Kidney epithelial cell (primary cell): ENCODE measurements around the gene TEX2. TPM values are rescaled to one million over a fixed set of nuclear protein-coding genes. Genes with fewer than 3 reads are reported as not detected.

Experiments used
- DNase-seq: peaks from one replicate; pipeline ENCODE4 v3.0.0-alpha.2; 2010; ENCODE audit warnings: low read depth
- H3K27me3 ChIP-seq: 2 replicates; pipeline ENCODE4 v1.6.0; 2011; ENCODE audit warnings: low read length; ENCODE audit not compliant: control insufficient read depth, insufficient read depth
- H3K36me3 ChIP-seq: 2 replicates; pipeline ENCODE4 v1.5.1; 2011; ENCODE audit warnings: low read length; ENCODE audit not compliant: control insufficient read depth, insufficient read depth
- H3K4me3 ChIP-seq: 2 replicates; pipeline ENCODE4 v1.5.1; 2011; ENCODE audit warnings: low read depth, mild to moderate bottlenecking, control low read depth, low read length
- CTCF ChIP-seq: IDR thresholded peaks from 2 replicates; pipeline ENCODE4 v1.5.1; 2011; ENCODE audit warnings: mild to moderate bottlenecking, moderate library complexity, low read length, control low read depth, inconsistent platforms; ENCODE audit not compliant: insufficient read depth, poor library complexity, severe bottlenecking
- total RNA-seq: library from RNA; depleted of rRNA; stranded (reverse); fragments of >200 nt; gene quantifications from 2 replicates; pipeline ENCODE4 v1.2.3, GENCODE V29; 2015

Gene TEX2
- total RNA-seq, 1 donor from 2014 or later = 16.5 TPM

- no peaks in the 10 kb centered on the region for H3K36me3 ChIP-seq
- no peaks in the 10 kb centered on the region for H3K27me3 ChIP-seq
- no peak for DNase-seq
- no peak for TF ChIP-seq CTCF
- no peak overlapping the region for H3K4me3 ChIP-seq
Observed at GRCh38 chr17:64148699-64149098, 114.4 kb downstream of the TEX2 start.

- Histone ChIP-seq H3K27me3 (no peaks in the 10 kb centered on the region), H3K4me3 (no peak overlapping the region), H3K36me3 (no peaks in the 10 kb centered on the region)
- DNase-seq = no peak
- no peak for TF ChIP-seq CTCF
Observed at GRCh38 chr17:64148017-64148631, 114.9 kb downstream of the TEX2 start.

GRCh38 chr17:64147110-64148016 lies 115.7 kb downstream of the TEX2 start:
- Histone ChIP-seq H3K36me3 (no peaks in the 10 kb centered on the region), H3K4me3 (peak overlapping the region; percentile 91), H3K27me3 (no peaks in the 10 kb centered on the region)
- no peak for TF ChIP-seq CTCF
- DNase-seq = no peak

GRCh38 chr17:64146418-64147109 lies 116.5 kb downstream of the TEX2 start:
- H3K4me3 ChIP-seq = peak overlapping the region; percentile 91
- H3K36me3 ChIP-seq = no peaks in the 10 kb centered on the region
- no peaks in the 10 kb centered on the region for H3K27me3 ChIP-seq
- DNase-seq = no peak
- no peak for TF ChIP-seq CTCF

- Histone ChIP-seq H3K36me3 (no peaks in the 10 kb centered on the region), H3K4me3 (peak overlapping the region; percentile 91), H3K27me3 (no peaks in the 10 kb centered on the region)
- no peak for TF ChIP-seq CTCF
- DNase-seq = peak; percentile 99
Observed at GRCh38 chr17:64145751-64146417, 117.2 kb downstream of the TEX2 start.
